GM23338 (cell line): ENCODE measurements around the gene PTPRN2.

Experiments used
- CTCF ChIP-seq, 2 experiments: fragments of 200-600 bp in 1 of 2; sonication (generic) in 1 of 2; conservative IDR thresholded peaks; 2 replicates each; pipeline versions ENCODE4 v1.5.1 to v1.6.1; 2016 to 2017; ENCODE audit warnings: antibody characterized with exemption in 2 of 2, low read depth in 2 of 2, mild to moderate bottlenecking in 2 of 2, moderate library complexity in 1 of 2
- EZH2 ChIP-seq: fragments of 200-600 bp; sonication (generic); IDR thresholded peaks from one replicate; pipeline ENCODE4 v1.8.0; 2017; ENCODE audit warnings: antibody characterized with exemption, mild to moderate bottlenecking, low read depth; ENCODE audit not compliant: unreplicated experiment
- POLR2AphosphoS5 ChIP-seq: IDR thresholded peaks from 2 replicates; pipeline ENCODE4 v1.6.1; 2016; ENCODE audit warnings: antibody characterized with exemption, low read depth

GRCh38 chr7:157955348-157955999 is 632.1 kb downstream of the PTPRN2 start:
- TF ChIP-seq CTCF (conservative IDR thresholded peaks at IDR 0.05; ENCODE audit: low read depth in 2 of 2) (no peak), POLR2AphosphoS5 (no peak), EZH2 (no peak)
